Measurements from ENCODE around the gene SPTLC2.

DNA sequence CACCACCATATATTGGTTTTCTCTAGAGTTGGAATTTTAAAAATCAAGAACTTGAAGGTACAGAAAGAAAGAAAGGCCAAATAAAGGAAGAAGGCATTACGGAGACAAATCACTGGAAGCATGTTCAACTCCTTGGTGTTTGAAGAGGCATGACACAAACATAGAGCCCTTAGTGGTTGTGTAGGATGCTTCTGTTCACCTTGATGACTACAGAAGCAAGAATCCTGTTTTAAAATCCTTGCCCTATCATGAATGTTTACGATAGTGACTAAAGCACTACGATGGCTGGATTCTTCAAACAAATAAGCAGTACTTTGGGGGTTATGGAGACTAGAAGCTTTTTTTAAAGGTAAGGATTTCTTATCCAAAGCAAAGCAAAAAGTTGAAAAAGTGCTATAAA lies 107.6 kb downstream of the SPTLC2 start:
- TF ChIP-seq CTCF (conservative IDR thresholded peaks at IDR 0.05; ENCODE audit: low read length) (no peak), EZH2phosphoT487 (IDR thresholded peaks at IDR 0.05; ENCODE audit: borderline replicate concordance) (no peak)
